GM21526 (cell line): ENCODE measurements around the gene PMVK.

Source experiments
- ATAC-seq: cut with Tn5 transposase; IDR thresholded peaks from one replicate; pipeline ENCODE4 v1.9.1; 2021; ENCODE audit warnings: moderate library complexity; ENCODE audit not compliant: unreplicated experiment, low FRiP score

The PMVK gene

DNA sequence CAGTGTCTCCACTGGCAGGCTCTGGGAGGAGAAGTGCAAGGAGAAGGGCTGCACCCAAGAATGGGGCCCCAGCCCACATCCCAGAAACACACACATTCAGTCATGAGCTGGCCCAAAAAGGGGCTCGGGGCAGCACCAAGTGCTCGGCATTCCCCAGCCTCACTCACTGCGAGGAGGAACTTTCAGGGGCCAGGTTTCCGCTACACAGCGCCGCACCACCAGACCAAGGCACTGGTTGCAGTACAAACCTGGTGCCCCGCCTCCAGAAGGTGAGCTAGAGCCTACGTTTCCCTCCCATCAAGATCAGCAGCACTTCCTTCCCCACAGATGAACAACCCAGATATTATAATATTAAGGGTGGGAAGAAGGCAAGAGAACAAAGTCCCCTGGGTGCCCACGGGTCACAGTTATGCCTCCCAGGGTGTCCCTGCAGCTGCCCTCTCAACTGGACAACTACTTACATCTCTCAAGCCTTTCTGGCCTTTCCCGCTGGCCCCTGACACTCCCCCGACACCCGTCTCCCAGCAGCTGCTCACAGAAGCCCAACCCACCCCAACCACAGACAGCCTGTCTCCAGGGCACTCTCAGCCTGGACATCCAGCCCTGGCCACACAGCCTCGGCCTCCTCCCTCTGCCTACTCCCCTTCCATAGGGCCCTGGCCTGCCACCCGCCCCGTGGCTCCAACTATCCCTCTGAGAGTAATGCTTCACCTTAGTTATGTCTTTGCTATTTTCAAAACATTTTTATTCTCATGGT is 15.6 kb upstream of the PMVK start:
- no peak for ATAC-seq

- no peak for ATAC-seq
Observed at GRCh38 chr1:154948079-154948478, 11.6 kb upstream of the PMVK start.

DNA sequence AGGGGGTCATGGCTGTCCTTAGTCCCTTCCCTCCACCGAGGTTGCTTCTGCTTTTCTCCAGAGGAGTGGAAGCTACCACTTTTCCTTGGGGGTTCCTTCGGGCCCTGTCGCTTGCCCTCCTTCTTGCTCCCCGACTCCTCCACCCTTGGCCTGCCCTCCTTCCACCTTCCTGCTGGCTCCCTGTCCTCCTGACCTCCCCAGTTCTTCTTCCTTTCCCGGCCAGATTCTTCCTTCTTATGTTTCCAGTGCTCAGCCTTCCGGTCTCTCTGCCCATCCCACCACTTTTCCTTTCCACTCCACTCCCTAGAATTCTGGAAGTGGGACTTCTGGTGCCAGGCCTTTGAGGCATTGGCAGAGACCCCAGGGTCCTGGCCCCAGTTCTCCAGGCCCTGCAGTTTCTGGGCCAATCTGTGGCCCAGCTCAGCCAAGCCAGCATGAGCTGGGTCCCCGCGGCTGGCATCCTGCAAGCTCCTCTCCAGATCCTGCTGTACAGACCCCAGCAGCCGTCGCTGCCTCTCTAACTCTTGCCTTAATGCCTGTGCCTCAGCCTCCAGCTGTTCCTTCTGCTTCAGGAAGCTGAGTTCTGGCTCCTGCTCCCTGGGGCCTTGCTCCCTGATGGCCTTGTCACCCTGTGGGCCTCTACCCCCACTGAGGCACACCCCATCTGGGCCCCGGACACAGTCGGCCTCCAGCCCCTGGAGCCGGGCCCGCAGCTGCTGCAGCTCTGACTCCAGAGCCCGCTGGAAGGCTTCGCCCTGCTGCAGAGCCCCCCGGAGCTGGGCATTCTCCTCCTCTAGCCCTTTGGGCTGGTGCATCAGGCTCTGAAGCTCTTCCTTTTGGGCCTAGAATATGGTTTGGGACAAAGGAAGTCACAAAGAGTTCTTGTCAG is 9.7 kb upstream of the PMVK start:
- no peak for ATAC-seq

GRCh38 chr1:154945160-154945961 is 8.8 kb upstream of the PMVK start:
- no peak for ATAC-seq

DNA sequence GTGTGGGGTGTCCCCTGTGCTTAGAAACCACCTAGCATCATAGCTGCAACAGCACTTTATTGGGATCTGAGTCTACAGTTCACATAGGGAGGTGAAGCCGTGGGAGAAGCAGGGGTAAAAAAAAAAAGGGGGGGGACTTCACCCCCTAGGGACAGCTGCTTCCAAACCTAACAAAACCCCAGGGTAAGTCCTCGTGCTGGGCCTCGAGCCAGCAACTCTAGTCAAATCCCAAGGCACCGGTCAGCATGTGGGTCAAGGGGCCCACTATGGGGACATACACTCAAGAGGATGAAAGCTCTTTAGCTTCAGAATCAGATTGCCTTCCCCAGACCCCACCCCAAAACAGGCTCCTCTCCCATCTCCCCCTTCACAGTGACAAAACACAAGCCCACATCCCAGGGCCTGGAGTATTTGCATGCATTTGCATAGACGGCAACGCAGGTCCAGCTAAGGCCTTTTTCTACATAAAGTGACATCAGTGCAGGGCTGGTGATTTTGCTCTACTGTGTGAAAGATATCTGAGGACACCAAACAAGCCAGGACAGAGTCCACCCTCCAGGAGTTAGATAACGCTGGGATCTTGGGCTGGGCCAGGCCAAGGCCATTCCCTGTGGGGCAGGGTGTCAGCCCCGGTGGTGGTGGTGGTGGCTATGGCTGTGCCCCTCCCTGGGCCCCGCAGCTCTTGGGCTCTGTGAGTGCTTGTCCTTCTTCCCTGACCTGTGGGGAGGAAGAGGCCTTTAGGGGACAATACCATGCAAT is 8.1 kb upstream of the PMVK start:
- ATAC-seq: no peak

DNA sequence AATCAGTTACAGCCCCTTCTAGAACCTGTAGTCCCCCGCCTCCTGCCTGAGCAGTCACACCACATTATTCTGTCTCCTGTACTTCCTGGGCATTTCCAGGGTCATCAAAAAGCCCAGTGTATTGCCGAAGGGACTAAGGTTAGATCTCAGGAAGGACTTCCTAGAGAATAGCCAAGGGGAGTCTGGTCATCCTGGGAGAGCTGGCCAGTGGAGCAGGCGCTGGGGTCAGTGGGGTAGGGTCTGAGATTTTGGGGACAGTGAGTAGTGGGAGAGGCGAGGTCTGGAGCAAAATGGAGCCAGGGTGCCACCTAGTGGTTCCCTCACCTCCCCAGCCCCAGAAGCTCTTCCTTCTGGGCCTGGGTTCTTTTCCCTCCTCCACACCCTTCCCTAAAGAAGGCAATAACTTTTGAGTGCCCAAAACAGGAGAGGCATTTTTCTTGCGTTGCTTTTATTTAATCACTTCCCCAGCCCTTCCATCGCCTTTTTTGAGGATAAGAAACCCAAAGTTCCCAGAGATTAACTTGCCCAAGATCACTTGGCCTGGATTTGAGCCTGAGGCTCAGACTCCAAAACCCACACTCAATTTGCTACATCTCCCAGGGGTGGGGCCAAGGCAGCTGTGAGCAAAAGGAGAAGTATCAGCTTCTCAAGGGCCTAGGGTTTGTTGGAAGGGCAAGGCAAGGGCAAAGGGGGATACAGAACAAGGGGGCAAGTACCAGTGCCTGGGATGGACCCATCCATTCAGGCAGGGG is 7.3 kb upstream of the PMVK start:
- ATAC-seq: no peak

GRCh38 chr1:154941333-154942013 is 5.0 kb upstream of the PMVK start:
- no peak for ATAC-seq

DNA sequence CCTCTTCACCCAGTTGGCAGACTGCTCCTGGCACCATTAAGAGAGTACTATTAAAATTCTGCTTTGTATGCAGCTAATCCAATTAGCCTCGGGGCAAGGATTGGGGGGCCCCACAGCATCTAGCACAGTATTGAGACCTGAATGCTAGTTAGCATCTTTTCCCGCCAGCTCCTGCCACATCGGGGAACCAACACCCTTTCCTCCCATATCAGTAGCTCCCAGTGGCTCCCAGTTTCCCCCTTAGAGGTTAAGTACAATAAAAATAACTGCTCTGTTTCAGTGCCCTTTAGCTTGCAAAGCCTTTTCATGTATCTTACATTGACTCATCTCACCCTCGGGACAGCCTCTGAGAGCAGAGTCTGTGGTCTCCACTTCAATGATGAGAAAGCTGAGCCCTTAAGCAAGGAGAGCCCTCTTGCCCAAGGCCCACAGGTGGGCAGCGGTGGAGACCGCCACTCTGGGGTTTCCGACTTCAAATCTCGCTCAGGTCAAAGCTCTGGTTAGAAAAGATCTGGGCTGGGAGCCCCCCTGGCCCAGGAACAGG is 4.2 kb upstream of the PMVK start:
- no peak for ATAC-seq

DNA sequence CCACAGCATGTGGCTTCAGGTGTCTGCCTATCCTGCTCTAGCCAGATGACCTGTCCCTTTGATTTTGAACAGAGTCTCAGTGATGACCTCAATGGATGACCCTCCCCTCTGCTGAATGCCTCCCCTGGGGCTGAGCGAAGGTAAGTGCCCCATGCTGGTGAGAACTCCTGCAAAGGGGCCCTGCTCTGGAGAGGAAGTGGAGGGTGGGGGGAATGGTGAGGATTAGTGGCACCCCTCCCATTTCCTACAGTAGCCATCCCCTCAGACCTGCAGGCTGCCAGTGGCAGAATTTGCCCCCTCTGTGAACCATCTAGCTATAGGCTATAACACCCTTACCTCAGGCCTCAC is 3.7 kb upstream of the PMVK start:
- no peak for ATAC-seq

DNA sequence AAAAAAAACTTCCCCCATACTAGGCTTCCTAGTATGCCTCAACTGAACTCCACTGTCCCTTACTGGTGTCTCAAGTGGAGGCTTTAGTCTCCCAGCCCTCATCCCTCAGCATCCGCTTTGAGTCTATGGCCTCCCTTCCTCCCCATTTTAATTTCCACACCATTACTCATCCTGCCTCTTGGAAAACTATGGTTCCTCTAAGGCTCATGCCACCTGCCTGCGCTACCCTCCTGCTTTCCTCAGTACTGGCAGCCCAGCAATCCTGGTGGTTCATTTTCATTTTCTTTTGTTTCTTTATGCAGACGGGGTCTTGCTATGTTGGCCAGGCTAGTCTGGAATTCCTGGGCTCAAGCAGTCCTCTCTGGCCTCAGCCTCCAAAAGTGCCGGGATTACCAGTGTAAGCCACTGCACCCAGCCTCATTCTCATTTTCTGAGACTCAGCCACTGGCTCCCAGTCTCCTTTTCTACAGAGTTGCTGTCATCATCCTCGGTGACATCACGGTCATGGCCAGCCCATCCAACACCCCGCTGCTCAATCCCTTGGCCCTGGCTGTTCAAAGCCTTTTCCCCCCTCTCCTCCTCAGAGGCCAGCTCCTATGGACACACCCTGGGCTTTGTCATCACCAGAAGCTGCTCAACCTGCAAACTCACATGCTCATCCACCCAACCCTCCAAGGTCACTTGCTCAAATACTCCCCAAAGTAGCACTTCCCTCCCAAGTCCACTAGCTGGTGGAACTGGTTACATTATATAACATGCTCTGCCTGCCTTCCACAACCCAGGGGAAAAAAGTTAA is 2.3 kb upstream of the PMVK start:
- no peak for ATAC-seq

DNA sequence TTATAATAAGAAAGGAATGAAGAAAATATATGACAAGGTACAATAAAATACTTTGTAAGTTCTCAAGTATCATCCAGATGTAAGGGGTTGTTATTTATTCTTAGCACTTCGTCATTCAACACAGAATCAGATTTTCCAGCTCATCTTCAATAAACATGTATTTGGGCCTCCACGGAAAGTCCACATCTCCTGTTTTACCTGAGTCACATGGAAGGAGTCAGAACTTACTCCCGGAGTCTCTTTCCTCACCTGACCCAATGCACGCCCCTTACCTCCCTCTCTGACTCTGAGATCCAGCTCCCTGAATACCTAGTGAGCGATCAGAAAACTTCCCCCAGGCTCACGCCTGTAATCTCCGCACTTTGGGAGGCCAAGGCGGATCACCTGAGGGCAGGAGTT is 1.5 kb upstream of the PMVK start:
- ATAC-seq: no peak

DNA sequence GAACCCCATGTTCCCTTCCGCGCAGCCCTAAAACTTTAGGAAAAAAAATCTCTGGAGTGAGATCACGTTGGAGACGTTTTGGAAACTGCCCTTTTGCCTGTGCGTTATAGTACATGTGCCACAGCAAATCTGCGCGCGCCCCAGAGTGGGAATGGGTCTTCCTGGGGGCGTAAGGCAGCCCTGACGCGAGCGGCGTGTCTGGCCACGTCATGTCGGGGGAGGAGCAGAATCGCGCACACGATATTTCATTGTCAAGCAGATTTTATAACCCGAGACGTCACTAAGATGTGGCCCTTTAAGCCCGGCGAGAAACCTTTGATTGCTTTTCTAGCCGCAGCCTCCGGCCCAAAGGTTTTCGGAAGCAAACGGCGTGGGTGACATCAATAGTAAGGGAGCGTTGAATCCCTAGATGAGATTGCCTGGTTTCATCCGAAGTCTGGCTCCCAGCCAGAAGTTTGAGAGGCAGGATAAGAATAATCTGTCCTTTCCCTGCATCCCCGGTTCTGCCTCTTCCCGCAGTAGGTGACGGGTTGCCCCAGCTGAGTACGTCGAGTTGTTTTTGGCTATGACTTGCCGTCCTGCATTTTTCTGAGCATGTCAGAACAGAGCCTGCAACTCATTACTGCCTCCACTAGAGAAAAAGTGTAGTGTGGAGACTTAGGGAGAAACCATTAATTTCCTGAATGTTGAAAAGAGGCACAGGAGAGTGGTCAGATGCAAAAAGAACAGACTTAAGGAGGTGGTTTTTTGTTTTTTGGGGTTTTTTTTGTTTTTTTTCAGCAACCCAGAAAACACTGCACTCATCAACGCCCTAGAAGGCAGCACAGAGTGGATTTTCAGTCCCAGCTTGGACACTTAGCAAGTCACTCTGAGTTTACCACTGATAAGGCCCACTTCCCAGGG is 817 bp upstream of the PMVK start:
- ATAC-seq: peak; percentile 52

DNA sequence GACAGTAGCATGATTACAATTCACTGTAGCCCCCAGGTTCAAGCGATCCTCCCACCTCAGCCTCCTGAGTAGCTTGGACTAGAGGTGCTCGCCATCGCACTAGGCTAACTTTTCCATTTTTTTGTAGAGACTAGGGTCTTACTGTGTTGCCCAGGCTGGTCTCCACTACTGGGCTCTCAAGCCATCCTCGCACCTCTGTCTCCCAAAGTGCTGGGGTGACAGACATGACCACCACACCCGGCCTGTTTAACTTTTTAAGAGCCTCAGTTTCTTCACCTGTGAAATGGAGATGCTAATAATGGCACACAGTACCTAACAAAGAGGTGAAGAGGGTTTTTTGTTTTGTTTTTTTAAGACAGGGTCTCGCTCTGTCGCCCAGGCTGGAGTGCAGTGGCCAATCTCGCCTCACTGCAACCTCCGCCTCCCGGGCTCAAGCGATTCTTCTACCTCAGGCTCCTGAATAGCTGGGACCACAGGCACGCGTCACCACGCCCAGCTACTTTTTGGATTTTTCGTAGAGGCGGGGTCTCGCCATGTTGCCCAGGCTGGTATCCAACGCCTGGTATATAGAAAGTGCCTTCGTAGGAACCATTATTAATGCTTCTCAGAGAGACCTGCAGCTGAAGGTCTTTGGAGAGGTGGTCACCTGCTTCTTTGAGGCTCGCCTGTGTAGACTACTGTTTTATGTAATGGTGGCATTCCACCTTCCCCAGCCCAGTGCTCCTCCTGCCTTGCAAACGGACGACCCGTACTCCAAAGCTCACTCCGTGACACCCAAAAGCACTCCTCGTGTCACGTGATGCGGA is 567 bp downstream of the PMVK start:
- ATAC-seq: peak; percentile 0

- no peak for ATAC-seq
Observed at GRCh38 chr1:154934358-154934948, 2.1 kb downstream of the PMVK start.

DNA sequence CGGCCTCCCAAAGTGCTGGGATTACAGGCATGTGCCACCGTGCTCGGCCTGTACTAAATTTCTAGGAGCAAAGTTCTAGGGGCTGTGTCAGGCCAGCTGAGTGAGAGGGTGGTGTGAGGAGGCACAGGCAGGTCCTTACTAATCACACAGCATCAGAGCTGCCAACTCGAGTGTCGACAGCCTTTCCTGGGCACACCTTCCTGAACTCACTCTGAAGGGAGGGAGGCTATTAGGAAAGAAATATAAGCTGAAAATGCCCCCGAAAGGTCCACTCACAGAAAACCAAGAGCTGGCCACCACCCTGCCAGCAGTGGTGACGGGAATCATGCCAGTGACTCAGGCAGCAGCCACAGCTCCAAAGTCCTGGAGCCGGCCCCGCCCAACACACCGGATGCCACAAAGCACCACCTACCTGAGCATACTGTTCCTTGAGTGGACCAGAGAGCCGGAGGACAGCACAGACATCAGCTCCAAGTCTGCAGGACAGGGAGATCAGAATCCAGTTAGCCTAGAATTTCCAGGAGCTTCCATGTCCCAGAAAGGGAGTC is 4.5 kb downstream of the PMVK start:
- no peak for ATAC-seq

- no peak for ATAC-seq
Observed at GRCh38 chr1:154926201-154926600, 10.3 kb downstream of the PMVK start.
